Activated naive CD4-positive, alpha-beta T cell treated with anti-CD3 and anti-CD28 coated beads, Interleukin-2, amount 10 ng/mL, durations not matched to agents 7 days and 5 days (primary cell): ENCODE measurements around the gene ERICH6B.
"Not testable (repeated sequence)": the region's sequence is repeated elsewhere in the genome, so short reads cannot be mapped to it uniquely, and the experiment has no call there.

Experiments used
- CTCF ChIA-PET: fragments of 350-600 bp; sonication (Branson Sonifier 250); formaldehyde crosslinking; loops from one replicate; lab custom pipeline; 2021; ENCODE audit warnings: antibody characterized with exemption; lab: Charles Lee
- DNase-seq: peaks from one replicate; pipeline ENCODE4 v3.0.0-alpha.2; 2020
- H3K27ac Mint-ChIP-seq: one replicate; pipeline ENCODE4 v1.8.0; 2021; ENCODE audit warnings: mild to moderate bottlenecking, moderate library complexity, mixed read lengths
- H3K27me3 Mint-ChIP-seq: one replicate; pipeline ENCODE4 v1.8.0; 2021; ENCODE audit warnings: mild to moderate bottlenecking, mixed read lengths
- H3K36me3 Mint-ChIP-seq: one replicate; pipeline ENCODE4 v1.8.0; 2021; ENCODE audit warnings: mixed read lengths
- H3K4me1 Mint-ChIP-seq: one replicate; pipeline ENCODE4 v1.8.0; 2021; ENCODE audit warnings: mixed read lengths
- H3K4me3 Mint-ChIP-seq: one replicate; pipeline ENCODE4 v1.8.0; 2021; ENCODE audit warnings: mild to moderate bottlenecking, moderate library complexity, mixed read lengths
- H3K9me3 Mint-ChIP-seq: one replicate; pipeline ENCODE4 v1.8.0; 2021; ENCODE audit warnings: mixed read lengths

The ERICH6B gene

DNA sequence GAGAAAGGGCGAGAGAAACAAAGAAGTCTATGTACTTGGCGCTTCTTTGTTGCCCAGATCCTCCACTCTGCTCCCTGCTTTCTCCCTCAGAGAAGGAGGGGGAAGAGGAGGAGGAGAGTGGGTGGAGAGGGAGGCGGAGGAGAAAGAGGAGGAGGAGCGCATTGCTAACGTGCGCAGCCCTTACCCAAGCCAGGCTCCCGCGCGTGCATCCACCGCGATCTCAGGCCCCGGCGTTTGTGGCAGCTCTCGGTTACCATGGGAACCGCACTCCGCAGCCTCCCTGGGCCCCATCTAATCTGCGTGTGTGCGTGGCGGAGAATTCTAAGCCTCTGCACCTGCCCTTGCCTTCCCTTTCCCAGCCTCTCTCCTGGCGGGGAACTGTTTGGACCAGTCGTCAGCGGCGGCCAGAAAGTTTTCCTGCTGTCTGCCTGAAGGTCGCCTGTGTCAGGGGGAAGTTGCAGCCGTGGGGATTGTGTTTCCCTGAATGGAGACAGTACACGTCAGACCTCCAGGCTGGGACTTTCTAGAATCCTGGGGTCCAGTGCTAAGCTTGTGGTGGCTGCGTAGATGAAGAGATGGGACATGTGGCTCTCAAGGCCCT is at the start of gene ERICH6B:
Gene ERICH6B, minus strand, starts transcription at position 239 of the 601 bp plus-strand sequence. CDS start 18,734 bp downstream, outside the sequence.
- Mint-ChIP-seq H3K27me3 (peaks cover 49% of the 10 kb centered on the region), H3K27ac (no peak within 1 kb of the TSS), H3K4me3 (no peak within 1 kb of the TSS), H3K36me3 (no peaks in the 10 kb centered on the region), H3K9me3 (no peaks in the 10 kb centered on the region), H3K4me1 (peaks cover 2% of the 10 kb centered on the region)
- CTCF ChIA-PET, result no interaction called here
- peak; percentile 32 for DNase-seq

DNA sequence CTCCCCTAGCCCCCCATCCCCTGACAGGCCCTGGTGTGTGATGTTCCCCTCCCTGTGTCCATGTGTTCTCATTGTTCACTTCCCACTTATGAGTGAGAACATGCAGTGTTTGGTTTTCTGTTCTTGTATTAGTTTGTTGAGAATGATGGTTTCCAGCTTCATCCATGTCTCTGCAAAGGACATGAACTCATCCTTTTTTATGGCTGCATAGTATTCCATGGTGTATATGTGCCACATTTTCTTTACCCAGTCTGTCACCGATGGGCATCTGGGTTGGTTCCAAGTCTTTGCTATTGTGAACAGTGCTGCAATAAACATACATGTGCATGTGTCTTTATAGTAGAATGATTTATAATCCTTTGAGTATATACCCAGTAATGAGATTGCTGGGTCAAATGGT is 47.4 kb upstream of the ERICH6B start:
- H3K9me3 Mint-ChIP-seq, H3K36me3 Mint-ChIP-seq, CTCF ChIA-PET, H3K4me3 Mint-ChIP-seq, H3K27me3 Mint-ChIP-seq, DNase-seq, H3K27ac Mint-ChIP-seq, H3K4me1 Mint-ChIP-seq: not testable (repeated sequence)

DNA sequence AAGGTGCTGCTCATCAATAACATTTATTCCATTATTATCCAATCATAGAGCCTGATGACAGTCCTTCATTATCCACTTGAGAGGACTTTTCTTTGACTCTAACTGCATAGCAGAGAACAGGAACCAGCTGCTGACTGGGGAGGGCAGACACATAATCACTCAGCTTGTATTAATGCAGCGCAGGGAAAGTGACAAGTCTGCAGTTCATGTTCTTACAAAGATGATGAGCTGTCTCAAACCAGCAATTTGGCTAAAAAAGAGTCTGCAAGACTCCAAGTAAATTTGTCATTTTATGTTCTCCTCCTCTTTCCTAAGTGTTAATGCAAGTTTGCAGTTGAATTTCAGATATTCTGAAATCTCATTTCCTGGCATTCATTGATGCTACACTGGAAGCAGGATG is 46.6 kb upstream of the ERICH6B start:
- H3K4me3 Mint-ChIP-seq, result no peak overlapping the region
- DNase-seq, result no peak
- peaks cover 5% of the 10 kb centered on the region for H3K27me3 Mint-ChIP-seq
- H3K36me3 Mint-ChIP-seq, result no peaks in the 10 kb centered on the region
- H3K27ac Mint-ChIP-seq, result no peak overlapping the region
- H3K9me3 Mint-ChIP-seq, result peaks cover 6% of the 10 kb centered on the region
- no peaks in the 10 kb centered on the region for H3K4me1 Mint-ChIP-seq
- CTCF ChIA-PET, result no interaction called here

DNA sequence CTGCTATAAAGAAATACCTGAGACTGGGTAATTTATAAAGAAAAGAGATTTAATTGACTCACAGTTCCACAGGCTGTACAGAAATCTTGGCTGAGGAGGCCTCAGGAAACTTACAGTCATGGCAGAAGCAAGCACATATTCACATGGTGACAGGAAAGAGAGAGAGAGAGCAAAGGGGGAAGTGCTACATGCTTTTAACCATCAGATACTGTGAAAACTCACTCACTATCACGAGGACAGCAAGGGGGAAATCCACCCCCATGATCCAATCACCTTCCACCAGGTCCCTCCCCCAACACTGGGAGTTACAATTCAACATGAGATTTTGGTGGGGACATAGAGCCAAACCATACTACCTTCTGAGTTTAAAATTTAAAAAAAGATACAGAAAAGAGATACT is 44.9 kb upstream of the ERICH6B start:
- H3K4me3 Mint-ChIP-seq, H3K27ac Mint-ChIP-seq, H3K27me3 Mint-ChIP-seq, H3K9me3 Mint-ChIP-seq, H3K36me3 Mint-ChIP-seq, CTCF ChIA-PET, H3K4me1 Mint-ChIP-seq, DNase-seq: not testable (repeated sequence)

DNA sequence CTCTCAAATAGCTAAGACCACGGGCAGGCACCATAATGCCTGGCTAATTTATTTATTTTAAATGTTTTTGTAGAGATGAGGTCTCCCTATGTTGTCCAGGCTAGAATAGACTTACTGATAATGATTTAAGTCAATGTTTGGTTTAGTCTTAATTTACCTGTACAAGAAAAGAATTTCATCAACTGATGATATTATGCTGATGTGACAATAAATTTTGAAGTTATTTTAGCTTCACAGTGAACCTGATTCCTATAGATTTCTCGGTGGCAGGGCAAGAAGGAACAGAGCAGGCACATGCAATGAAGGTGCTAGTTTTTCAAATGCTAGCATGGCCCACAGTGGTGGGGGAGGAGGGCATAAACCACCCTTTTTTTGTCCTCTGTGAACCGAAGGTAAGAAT is 44.0 kb upstream of the ERICH6B start:
- Mint-ChIP-seq H3K4me3 (no peak overlapping the region), H3K4me1 (no peaks in the 10 kb centered on the region), H3K27me3 (peaks cover 5% of the 10 kb centered on the region), H3K36me3 (no peaks in the 10 kb centered on the region), H3K27ac (no peak overlapping the region), H3K9me3 (peaks cover 5% of the 10 kb centered on the region)
- no peak for DNase-seq
- CTCF ChIA-PET, result no interaction called here

DNA sequence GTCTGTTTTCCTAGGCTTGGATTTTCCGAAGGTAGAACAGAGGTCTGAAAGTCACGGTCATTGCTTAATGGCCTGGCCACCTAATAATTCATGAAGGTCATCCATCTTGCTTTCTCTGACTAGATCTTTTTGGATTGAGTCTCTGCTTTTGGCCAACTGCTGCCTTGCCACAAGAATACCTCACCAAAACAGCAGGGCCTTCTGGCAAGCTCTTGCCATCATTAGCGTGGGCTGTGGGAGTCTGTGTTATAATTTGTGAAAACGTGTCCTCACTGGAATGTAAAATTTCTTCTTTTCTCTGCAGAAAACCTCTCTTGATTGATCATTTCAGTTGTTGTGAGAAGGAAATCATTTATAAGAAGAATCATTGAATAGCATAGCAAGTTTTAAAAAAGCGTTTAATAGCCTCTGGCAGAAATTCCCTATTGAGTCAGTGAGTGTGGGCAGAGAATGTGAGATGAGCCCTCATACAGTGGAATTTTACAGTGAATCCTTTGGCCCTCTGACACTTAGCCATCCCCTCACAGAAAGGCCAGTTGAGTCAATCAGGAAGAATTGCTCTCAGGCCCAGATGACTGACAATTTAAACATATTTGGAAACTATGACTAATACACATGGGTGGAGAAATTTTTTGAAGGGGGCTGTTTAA is 43.2 kb upstream of the ERICH6B start:
- Mint-ChIP-seq H3K4me1 (no peaks in the 10 kb centered on the region), H3K36me3 (no peaks in the 10 kb centered on the region), H3K9me3 (peaks cover 5% of the 10 kb centered on the region), H3K27ac (no peak overlapping the region), H3K27me3 (peaks cover 5% of the 10 kb centered on the region), H3K4me3 (no peak overlapping the region)
- CTCF ChIA-PET, result no interaction called here
- DNase-seq, result no peak

DNA sequence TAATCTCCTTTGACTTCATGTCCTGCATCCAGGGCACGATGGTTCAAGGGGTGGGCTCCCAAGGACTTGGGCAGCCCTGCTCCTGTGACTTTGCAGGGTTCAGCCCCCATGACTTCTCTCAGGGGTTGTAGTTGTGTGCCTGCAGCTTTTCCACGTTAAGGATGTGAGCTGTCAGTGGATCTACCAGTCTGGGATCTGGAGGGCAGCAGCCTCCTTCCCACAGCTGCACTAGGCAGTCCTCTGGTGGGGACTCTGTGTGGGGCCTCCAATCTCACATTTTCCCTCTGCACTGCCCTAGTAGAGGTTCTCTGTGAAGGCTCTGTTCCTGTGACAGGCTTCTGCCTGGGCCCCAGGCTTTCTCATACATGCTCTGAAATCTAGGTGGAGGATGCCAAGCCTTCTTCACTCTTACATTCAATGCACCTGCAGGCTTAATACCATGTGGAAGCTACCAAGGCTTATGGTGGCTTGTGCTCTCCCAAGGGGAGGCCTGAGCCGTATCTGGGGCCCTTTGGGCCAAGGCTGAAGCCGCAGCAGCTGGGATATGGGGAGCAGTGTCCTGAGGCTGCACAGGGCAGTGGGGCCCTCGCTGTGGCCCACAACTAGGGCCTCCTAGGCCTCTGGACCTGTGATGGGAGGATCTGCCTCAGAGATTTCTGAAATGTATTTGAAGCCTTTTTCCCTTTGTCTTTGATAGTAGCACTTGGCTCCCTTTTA is 39.3 kb upstream of the ERICH6B start:
- Mint-ChIP-seq H3K36me3 (no peaks in the 10 kb centered on the region), H3K4me1 (no peaks in the 10 kb centered on the region), H3K27me3 (no peaks in the 10 kb centered on the region), H3K9me3 (no peaks in the 10 kb centered on the region), H3K4me3 (no peak overlapping the region), H3K27ac (no peak overlapping the region)
- DNase-seq, result no peak
- CTCF ChIA-PET, result no interaction called here

DNA sequence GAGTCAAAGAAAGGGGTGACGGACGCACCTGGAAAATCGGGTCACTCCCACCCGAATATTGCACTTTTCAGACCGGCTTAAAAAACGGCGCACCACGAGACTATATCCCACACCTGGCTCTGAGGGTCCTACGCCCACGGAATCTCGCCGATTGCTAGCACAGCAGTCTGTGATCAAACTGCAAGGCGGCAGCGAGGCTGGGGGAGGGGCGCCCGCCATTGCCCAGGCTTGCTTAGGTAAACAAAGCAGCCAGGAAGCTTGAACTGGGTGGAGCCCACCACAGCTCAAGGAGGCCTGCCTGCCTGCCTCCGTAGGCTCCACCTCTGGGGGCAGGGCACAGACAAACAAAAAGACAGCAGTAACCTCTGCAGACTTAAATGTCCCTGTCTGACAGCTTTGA is 29.7 kb upstream of the ERICH6B start:
- H3K4me1 Mint-ChIP-seq, CTCF ChIA-PET: not testable (repeated sequence)

DNA sequence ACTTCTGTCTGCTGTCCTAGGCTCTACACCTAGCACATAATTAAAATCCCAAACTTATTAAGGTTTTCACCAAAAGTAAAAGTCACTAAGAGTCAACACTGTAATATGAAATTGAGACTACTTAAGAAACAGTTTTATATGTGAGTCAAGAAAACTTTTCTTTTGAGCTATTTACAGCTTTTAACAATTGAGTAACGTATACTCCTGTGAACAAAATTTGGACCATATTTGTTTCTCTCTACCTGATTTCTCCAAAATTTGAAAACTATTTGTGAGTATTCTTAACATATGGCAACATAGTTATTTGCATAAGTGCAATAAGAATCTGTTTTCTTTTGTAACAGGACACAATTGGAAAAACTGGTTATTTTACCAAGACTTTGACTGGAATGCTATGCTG is 26.6 kb upstream of the ERICH6B start:
- H3K27me3 Mint-ChIP-seq, H3K36me3 Mint-ChIP-seq, DNase-seq, H3K4me1 Mint-ChIP-seq, H3K4me3 Mint-ChIP-seq, CTCF ChIA-PET, H3K27ac Mint-ChIP-seq: not testable (repeated sequence)
- peaks cover 10% of the 10 kb centered on the region for H3K9me3 Mint-ChIP-seq

More for the DNA sequence above, 29.7 kb upstream of the ERICH6B start:
- not testable (repeated sequence) for H3K9me3 Mint-ChIP-seq, H3K4me3 Mint-ChIP-seq, H3K27me3 Mint-ChIP-seq, DNase-seq, H3K36me3 Mint-ChIP-seq, H3K27ac Mint-ChIP-seq

DNA sequence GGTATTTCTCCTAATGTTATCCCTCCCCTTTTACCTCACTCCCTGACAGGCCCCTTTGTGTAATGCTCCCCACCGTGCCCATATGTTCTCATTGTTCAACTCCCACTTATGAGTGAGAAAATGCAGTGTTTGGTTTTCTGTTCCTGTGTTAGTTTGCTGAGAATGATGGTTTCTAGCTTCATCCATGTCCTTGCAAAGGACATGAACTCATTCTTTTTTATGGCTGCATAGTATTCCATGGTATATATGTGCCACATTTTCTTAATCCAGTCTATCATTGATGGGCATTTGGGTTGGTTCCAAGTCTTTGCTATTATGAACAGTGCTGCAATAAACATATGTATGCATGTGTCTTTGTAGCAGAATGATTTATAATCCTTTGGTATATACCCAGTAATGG is 19.8 kb upstream of the ERICH6B start:
- CTCF ChIA-PET, DNase-seq, H3K27ac Mint-ChIP-seq, H3K9me3 Mint-ChIP-seq, H3K4me3 Mint-ChIP-seq, H3K27me3 Mint-ChIP-seq, H3K36me3 Mint-ChIP-seq, H3K4me1 Mint-ChIP-seq: not testable (repeated sequence)

DNA sequence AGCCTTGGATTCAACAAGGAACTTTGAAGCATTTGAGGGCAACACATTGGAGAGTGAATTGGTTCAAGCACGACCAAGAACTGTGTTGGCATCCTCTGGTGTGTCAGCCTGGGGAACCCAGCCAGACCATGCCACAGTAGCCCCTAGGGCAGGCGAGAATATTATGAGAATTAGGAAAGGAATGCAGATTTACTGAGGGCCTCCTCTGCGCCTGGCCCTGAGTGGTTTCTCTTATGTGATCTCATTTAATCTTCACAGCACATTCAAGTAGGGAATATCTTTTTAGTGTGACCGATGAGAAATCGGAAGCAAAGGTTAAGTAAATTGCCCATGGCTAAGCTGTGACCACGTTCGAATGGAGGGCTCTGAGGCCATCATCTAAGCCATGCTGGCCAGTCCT is 15.3 kb upstream of the ERICH6B start:
- H3K27ac Mint-ChIP-seq, result no peak overlapping the region
- no peak for DNase-seq
- CTCF ChIA-PET, result interaction anchor here (1.3 kb wide), 1 partner anchor 691 kb away, joined by 3 read pairs; no protein-coding TSS in a partner anchor
- no peaks in the 10 kb centered on the region for H3K36me3 Mint-ChIP-seq
- no peak overlapping the region for H3K4me3 Mint-ChIP-seq
- peaks cover 10% of the 10 kb centered on the region for H3K27me3 Mint-ChIP-seq
- no peaks in the 10 kb centered on the region for H3K9me3 Mint-ChIP-seq
- no peaks in the 10 kb centered on the region for H3K4me1 Mint-ChIP-seq

DNA sequence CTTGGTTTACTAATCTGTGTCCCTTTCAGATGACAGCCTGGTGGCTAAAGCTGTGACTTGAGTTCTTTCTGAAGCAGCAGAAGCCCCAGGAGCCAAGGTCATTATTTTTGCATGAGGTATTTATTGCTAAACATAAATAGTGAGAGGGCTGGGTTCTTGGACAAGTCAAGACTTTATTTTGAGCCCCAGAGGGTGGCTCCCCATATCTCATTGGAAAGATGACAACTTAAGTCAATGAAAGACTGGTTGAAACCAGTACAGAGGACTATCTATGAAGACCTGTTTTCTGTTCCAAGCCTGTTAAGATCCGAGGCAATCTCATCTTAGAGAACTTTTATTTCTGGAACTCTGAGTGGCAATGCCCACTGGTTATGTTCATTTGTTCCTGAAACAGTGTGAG is 14.4 kb upstream of the ERICH6B start:
- peaks cover 13% of the 10 kb centered on the region for H3K27me3 Mint-ChIP-seq

DNA sequence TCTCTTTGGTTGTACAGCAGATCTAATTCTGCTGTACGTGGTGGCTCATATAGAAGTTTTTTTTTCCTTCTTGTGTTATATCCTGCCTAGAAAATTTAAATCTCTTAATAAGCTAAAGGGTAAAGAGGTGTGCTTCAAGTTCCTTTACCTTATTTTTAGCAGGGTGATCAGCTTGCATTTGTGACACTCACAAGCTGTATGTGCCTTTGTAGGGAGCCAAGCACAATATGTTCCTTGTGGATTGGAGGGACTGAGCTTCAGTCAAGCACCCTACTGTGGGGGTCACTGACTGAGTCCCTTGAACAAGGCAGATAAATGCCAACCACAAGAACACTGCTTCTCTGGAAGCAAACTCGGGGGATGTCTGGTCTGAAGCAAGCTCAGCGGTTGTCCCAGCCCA is 12.6 kb upstream of the ERICH6B start:
- no peak for DNase-seq
- Mint-ChIP-seq H3K36me3 (no peaks in the 10 kb centered on the region), H3K4me3 (no peak overlapping the region), H3K9me3 (no peaks in the 10 kb centered on the region), H3K4me1 (no peaks in the 10 kb centered on the region), H3K27me3 (peaks cover 17% of the 10 kb centered on the region), H3K27ac (no peak overlapping the region)
- CTCF ChIA-PET, result interaction anchor here (1.0 to 1.3 kb wide), 2 partner anchors 90 to 498 kb away, joined by 3 to 4 read pairs; no protein-coding TSS in a partner anchor

More for the DNA sequence above, 14.4 kb upstream of the ERICH6B start:
- no peaks in the 10 kb centered on the region for H3K36me3 Mint-ChIP-seq
- no peaks in the 10 kb centered on the region for H3K4me1 Mint-ChIP-seq
- no peak overlapping the region for H3K27ac Mint-ChIP-seq
- DNase-seq, result no peak
- no peaks in the 10 kb centered on the region for H3K9me3 Mint-ChIP-seq
- no peak overlapping the region for H3K4me3 Mint-ChIP-seq
- CTCF ChIA-PET, result no interaction called here

DNA sequence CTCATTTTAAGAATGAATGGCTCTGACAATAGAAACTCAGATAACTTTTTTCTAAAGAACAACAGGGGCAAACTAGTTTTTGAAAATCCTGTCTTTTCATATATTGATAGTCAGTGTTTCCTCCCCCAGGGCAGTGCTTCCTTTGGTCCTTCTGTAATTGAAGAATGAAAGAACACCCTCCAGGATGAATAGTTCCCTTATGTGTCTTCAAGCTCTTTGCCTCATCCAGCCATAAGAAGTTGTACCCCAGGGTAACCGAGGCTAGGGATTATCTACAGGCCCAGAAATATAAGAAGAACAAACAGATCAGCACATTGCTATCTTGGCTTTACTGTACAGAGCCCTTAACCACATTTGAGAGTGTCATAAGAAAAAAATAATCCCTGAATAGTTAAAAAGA is 12.1 kb upstream of the ERICH6B start:
- Mint-ChIP-seq H3K27me3 (peaks cover 20% of the 10 kb centered on the region), H3K36me3 (no peaks in the 10 kb centered on the region), H3K4me1 (no peaks in the 10 kb centered on the region), H3K9me3 (no peaks in the 10 kb centered on the region), H3K4me3 (no peak overlapping the region), H3K27ac (no peak overlapping the region)
- CTCF ChIA-PET, result interaction anchor here (1.3 kb wide), 1 partner anchor 499 kb away, joined by 4 read pairs; no protein-coding TSS in a partner anchor
- no peak for DNase-seq
